ENCODE data around the gene ZCCHC2.

The ZCCHC2 gene

DNA sequence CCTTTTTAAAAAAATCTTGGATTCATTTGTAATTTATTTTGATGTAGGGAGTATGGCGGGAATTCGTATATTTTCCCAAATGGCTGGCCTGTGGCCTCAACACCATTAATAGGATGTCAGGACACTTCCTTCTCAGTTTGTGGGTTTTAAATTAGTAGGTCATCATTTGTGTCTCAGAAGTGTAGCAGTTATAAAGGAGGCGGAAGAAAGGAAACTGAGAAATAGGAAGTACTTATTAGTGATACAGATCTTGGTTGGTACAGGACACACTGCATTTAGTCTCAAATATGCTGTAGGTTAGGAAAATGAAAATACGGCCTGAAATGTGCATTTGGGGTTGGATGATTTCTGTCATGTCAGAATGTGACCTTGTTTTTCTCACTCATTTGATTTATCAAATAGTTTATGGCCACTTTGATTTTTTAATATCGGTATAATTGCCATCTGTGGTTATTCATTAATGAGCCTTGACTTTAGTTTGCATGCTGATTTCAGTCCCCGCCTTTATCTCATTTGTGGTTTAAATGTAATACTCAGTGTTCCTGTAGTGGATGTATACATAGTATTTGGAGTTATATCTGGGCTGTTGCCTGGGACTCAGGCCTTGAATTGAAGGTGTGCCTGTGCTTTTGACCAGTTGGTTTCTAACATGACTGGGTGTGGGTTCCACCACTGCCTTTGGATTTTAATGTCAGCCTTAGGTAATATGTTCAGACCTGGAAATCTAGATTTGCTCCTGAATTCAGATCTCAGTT lies 31.4 kb downstream of the ZCCHC2 start:
- DNase-seq (ENCODE audit: low read depth): no peak
- TF ChIP-seq, protein P1, sequence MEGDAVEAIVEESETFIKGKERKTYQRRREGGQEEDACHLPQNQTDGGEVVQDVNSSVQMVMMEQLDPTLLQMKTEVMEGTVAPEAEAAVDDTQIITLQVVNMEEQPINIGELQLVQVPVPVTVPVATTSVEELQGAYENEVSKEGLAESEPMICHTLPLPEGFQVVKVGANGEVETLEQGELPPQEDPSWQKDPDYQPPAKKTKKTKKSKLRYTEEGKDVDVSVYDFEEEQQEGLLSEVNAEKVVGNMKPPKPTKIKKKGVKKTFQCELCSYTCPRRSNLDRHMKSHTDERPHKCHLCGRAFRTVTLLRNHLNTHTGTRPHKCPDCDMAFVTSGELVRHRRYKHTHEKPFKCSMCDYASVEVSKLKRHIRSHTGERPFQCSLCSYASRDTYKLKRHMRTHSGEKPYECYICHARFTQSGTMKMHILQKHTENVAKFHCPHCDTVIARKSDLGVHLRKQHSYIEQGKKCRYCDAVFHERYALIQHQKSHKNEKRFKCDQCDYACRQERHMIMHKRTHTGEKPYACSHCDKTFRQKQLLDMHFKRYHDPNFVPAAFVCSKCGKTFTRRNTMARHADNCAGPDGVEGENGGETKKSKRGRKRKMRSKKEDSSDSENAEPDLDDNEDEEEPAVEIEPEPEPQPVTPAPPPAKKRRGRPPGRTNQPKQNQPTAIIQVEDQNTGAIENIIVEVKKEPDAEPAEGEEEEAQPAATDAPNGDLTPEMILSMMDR (conservative IDR thresholded peaks at IDR 0.05; ENCODE audit: control insufficient read depth, insufficient read depth, low read depth, low read length): no peak
- H3K4me3 ChIP-seq (ENCODE audit: control insufficient read depth, low read depth, low read length): no peak overlapping the region

DNA sequence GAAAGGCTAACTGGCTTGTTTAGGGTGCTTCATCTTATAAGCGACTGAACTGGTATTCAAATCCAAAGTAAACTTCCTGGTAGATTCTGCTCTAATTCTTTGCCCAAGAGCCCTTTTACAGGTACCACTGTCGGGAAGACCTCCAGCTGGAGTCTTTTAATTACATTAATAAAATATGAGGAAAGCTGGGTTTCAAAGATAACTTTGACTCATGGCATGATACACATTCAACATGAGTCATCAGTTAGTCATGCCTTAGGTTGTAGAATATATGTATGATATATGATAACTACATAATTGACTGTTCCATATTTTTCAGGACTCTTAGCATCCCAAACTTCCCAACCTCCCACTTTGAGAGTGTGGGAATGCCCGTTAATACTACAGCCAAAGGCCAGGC lies 32.3 kb downstream of the ZCCHC2 start:
- peak; percentile 72 for DNase-seq (ENCODE audit: low read depth)
- H3K4me3 ChIP-seq (ENCODE audit: control insufficient read depth, low read depth, low read length): no peak overlapping the region
- TF ChIP-seq, protein P1 (conservative IDR thresholded peaks at IDR 0.05; ENCODE audit: control insufficient read depth, insufficient read depth, low read depth, low read length): no peak

DNA sequence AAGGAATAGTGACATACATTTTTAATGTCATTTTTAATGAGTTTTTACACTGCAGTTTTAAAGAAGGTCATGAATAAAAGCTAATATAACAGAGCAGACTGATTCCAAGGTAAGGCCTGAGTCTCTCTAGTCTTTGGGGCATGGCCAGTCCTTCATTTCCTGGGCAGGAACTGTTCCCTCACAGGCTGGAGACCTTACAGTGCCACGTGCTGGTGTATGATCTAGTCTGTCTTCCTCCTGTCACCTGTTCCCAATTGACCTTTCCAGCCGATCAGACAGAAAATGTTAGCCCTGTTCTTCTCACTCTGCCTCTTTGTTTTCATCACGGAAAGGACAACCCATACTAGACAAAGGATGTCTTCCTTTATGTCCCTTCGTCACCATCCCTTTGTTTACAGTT lies 33.6 kb downstream of the ZCCHC2 start:
- no peak for DNase-seq (ENCODE audit: low read depth)
- TF ChIP-seq, protein P1 (conservative IDR thresholded peaks at IDR 0.05; ENCODE audit: control insufficient read depth, insufficient read depth, low read depth, low read length): no peak
- H3K4me3 ChIP-seq (ENCODE audit: control insufficient read depth, low read depth, low read length): no peak overlapping the region

DNA sequence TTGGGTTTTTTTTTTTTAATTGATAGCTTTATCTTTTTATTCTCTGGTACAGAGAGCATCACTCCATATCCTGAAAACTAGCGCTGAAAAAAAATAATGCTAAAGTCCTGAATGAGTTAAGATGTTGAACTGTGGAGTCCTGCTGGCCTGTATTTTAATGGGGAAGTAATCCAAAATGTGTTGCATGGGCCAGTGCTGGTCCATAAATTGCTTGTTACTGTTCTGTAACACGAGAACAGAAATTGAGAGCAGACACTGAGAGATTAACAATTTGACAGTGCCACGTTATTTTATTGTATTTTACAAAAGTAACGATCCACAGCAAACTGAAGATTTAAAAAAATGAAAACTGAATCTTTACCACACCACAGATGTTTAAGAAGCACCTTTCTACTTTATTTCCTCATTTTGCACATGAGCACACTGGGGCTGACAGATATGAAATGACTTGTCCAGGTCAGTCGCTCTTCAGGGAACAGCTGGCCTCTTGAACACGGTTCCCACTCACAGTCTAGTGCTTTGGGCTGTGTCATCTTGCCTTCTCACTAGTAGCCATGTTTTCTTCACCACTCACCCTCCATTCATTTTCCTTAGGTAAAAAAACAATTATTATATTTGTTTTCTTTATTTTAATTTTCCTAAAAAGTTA lies 35.3 kb downstream of the ZCCHC2 start:
- H3K4me3 ChIP-seq (ENCODE audit: control insufficient read depth, low read depth, low read length): no peak overlapping the region
- TF ChIP-seq, protein P1 (conservative IDR thresholded peaks at IDR 0.05; ENCODE audit: control insufficient read depth, insufficient read depth, low read depth, low read length): no peak
- DNase-seq (ENCODE audit: low read depth): no peak

DNA sequence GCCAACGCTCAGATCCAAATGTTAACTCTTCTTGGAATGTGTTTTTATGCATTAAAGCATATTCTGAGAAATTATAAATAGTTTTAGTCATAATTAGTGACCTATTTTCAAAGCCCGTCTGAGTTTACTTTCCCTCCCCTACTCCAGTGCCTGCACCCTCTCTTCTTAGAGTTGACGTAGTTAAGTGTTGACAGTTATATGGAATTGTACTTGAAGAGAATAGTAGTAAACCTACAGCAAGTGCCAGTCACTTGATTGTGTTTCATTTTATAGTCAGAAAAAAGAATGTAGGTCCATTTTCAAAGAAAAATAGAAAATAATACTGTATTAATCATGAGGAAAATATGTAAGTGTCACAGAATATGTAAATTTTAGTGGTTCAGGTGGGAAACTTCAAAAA lies 41.2 kb downstream of the ZCCHC2 start:
- no peak overlapping the region for H3K4me3 ChIP-seq (ENCODE audit: control insufficient read depth, low read depth, low read length)
- no peak for DNase-seq (ENCODE audit: low read depth)
- TF ChIP-seq, protein P1 (conservative IDR thresholded peaks at IDR 0.05; ENCODE audit: control insufficient read depth, insufficient read depth, low read depth, low read length): no peak

DNA sequence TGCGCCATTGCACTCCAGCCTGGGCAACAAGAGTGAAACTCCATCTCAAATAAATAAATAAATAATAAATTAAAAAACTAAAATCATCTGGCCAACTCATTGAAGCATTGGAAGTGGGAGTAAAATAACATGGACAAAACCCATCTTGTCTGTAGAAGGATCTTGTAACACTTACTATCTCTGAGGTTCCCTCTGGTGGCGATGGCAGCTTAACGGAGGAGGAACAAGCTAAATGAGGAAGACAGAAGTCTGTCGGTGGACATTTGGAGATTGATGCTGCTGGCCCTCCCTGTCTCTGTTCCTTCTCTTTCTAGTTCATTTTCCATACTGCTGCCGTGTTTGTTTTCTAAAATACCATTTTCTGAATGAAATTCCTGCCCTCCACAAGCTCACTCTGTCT lies 43.4 kb downstream of the ZCCHC2 start:
- TF ChIP-seq, protein P1 (conservative IDR thresholded peaks at IDR 0.05; ENCODE audit: control insufficient read depth, insufficient read depth, low read depth, low read length): peak; percentile 20
- peak; percentile 36 for DNase-seq (ENCODE audit: low read depth)
- H3K4me3 ChIP-seq (ENCODE audit: control insufficient read depth, low read depth, low read length): no peak overlapping the region
